ENCODE measurements around the gene TBC1D10B.
"Not testable (repeated sequence)": the region's sequence is repeated elsewhere in the genome, so short reads cannot be mapped to it uniquely, and the experiment has no call there.

The TBC1D10B gene

DNA sequence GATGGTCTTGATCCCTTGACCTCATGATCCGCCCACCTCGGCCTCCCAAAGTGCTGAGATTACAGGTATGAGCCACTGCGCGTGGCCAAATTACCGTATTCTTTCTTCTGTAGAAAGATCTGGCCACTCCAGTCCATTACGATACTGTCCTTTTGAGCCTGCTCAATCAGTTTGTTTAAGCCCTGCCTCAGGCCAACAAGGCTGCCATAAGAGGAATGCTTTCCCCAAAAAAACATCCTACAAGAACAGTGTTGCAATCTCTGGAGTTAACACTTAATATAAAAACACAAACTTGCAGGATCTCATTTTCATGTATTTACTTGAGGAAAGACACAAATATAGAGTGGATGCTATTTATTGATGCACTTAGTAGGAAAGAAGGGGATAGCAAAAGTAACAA, 46.1 kb downstream of the TBC1D10B start:
- not testable (repeated sequence) for DNase-seq

DNA sequence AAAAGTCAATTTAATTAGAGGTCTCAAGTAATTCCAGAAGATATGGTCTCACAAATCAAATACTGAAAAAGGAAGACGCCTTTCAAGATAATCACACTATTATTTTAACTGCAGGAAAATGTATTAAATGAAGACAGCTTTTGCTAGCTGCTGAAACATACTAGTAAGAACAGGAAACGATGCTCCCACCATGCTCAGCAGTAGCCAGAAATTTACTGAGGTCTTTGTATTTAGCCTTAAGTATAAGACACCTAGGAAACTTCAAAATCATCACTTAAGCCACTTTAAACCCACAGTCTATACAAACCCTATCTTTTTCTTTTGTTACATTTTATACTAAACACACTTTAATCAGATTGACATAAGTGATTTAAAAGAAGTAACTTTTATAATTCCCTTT, 51.6 kb downstream of the TBC1D10B start:
- DNase-seq, result not testable (repeated sequence)

DNA sequence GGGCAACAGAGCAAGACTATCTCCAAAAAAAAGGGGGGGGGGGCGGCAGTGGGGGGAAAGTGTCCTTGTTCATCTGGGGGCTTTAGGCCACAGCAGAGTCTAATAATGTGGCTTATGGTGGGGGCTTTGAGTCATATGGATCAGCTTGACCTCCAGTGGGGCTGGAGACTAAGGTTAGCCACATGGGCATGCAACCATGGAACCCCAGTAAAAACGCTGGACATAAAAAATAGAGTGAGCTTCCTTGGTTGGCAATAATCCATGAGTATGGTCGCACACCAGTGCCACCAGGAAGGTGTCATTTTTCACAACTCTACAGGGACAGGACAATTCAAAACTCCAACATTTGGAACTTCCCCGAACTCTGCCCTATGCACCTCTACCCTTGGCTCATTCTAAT, 59.4 kb downstream of the TBC1D10B start:
- not testable (repeated sequence) for DNase-seq

DNA sequence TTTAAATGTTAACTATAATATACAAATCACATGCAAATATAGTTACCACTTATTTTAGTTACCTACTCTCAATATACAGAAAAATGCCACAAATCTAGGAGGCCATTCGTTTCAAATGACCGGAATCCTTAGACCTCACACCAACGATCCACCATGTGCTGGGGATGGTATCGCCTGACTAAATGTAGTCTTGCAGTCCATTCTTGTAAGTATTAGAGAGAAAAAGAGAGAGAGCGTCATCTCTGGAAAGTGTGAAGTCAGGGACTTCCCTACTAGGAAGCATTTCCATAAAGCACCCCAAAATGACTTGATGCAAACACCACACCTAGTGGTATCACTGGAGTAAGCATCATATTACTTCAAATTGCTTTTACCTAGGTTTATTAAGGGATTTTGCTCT, 61.0 kb downstream of the TBC1D10B start:
- peak in 1 of 2 experiments; percentile 8 for DNase-seq

Measured in NCI-H526 (cell line).